A673 (cell line): Measurements from ENCODE around the gene IL11RA. TPM values are rescaled to one million over a fixed set of nuclear protein-coding genes. Genes with fewer than 3 reads are reported as not detected.

ENCODE experiments used
- BruUV-seq: library from RNA; stranded (reverse); fragments of 400-500 nt; replicated peaks from 2 replicates; lab custom pipeline; 2021; lab: Mats Ljungman, UMichigan
- CTCF ChIA-PET: fragments of 300-600 bp; sonication (Branson Sonifier 250); formaldehyde crosslinking; loops from one replicate; lab custom pipeline; 2022; ENCODE audit warnings: antibody characterized with exemption; lab: Charles Lee
- POLR2A ChIA-PET: fragments of 300-600 bp; sonication (Branson Sonifier 250); formaldehyde crosslinking; loops from one replicate; lab custom pipeline; 2022; ENCODE audit warnings: antibody characterized with exemption; ENCODE audit not compliant: low non-redundant PET; lab: Charles Lee
- DNase-seq: peaks from one replicate; pipeline ENCODE4 v3.0.0-alpha.2; 2015; ENCODE audit warnings: low spot score
- H3K27ac ChIP-seq: fragments of 200-600 bp; sonication (generic); 2 replicates; pipeline ENCODE4 v1.5.1; 2016; ENCODE audit warnings: mixed run types, low read depth, mild to moderate bottlenecking, mixed read lengths, antibody characterized with exemption, low read length; ENCODE audit not compliant: poor library complexity, severe bottlenecking
- H3K27me3 ChIP-seq: fragments of 200-600 bp; sonication (generic); replicated peaks from 2 replicates; pipeline ENCODE4 v1.6.1; 2017; ENCODE audit warnings: mixed run types, low read depth, mild to moderate bottlenecking, mixed read lengths, antibody characterized with exemption, low read length; ENCODE audit not compliant: insufficient read depth, poor library complexity
- H3K36me3 ChIP-seq: fragments of 200-600 bp; sonication (generic); 2 replicates; pipeline ENCODE4 v1.6.1; 2016; ENCODE audit warnings: mixed run types, mild to moderate bottlenecking, mixed read lengths, antibody characterized with exemption, low read length; ENCODE audit not compliant: insufficient read depth, poor library complexity, severe bottlenecking
- H3K4me1 ChIP-seq: fragments of 200-600 bp; sonication (generic); 2 replicates; pipeline ENCODE4 v1.6.1; 2017; ENCODE audit warnings: mixed run types, mild to moderate bottlenecking, mixed read lengths, antibody characterized with exemption, low read length; ENCODE audit not compliant: insufficient read depth, poor library complexity, severe bottlenecking
- H3K4me3 ChIP-seq: fragments of 200-600 bp; sonication (generic); 2 replicates; pipeline ENCODE4 v1.5.1; 2016; ENCODE audit warnings: low read depth, mixed run types, mild to moderate bottlenecking, mixed read lengths, low read length; ENCODE audit not compliant: poor library complexity, severe bottlenecking
- H3K9me3 ChIP-seq: fragments of 200-600 bp; sonication (generic); 2 replicates; pipeline ENCODE4 v1.6.1; 2016; ENCODE audit warnings: mixed run types, low read depth, mild to moderate bottlenecking, mixed read lengths, antibody characterized with exemption, low read length; ENCODE audit not compliant: poor library complexity, severe bottlenecking
- EZH2 ChIP-seq: fragments of 200-600 bp; sonication (generic); IDR thresholded peaks from 2 replicates; pipeline ENCODE4 v1.6.1; 2017; ENCODE audit warnings: borderline replicate concordance, low read depth, mild to moderate bottlenecking, mixed read lengths, antibody characterized with exemption, low read length; ENCODE audit not compliant: poor library complexity, severe bottlenecking
- intact Hi-C: fragments of 100-400 bp; cut with micrococcal nuclease; formaldehyde crosslinking; loops from one replicate; pipeline ENCODE4 v1.10.0; 2022; ENCODE audit not compliant: unreplicated experiment
- total RNA-seq: library from RNA; stranded (reverse); gene quantifications from 2 replicates; pipeline ENCODE4 v1.2.3, GENCODE V29; 2021
- TF ChIP-seq, protein P1 (sequence below): fragments of 300-800, 200-600 bp; sonication (generic); conservative IDR thresholded peaks from 2 replicates; pipeline ENCODE4 v1.5.1; 2017; ENCODE audit warnings: low read depth, mild to moderate bottlenecking, antibody characterized with exemption, low read length, moderate library complexity, mixed read lengths

The IL11RA gene
- total RNA-seq, 1 experiment from 2014 or later = 5.6 TPM

DNA sequence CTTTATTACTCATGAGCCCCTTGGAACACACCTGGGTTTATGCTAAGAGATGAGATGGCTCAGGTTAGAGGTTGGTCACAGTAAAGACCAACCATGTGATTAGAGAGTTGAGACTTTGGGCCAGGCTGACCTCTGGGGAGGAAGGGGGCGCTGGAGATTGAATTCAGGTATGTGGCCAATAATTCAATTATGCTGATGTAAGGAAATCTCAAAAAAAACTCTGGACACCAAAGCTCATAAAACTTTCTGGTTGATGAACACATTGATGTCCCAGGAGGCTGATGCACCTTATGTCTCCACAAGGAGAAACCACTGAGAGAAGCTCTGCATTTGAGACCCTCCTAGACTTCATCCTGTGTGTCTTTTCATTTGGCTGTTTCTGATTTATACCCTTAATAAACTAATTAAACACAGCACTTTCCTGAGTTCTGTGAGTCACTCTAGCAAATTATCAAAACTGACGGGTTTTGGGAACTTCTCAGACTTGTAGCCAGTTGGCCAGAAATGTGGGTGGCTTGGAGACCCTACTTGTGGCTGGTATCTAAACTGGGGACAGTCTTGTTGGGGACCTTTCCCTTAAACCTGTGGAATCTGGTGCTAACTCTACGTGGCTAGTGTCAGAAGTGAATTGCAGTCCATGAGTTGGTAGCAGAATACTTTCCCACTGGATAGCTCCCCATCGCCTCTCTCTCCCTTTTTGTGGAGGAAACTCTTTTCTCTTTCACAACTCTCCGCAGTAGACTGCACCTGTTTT is 18.0 kb downstream of the IL11RA start:
- Histone ChIP-seq H3K4me1 (no peaks in the 10 kb centered on the region), H3K9me3 (no peaks in the 10 kb centered on the region), H3K36me3 (peaks cover 3% of the 10 kb centered on the region), H3K27me3 (no peaks in the 10 kb centered on the region), H3K4me3 (no peak overlapping the region), H3K27ac (no peak overlapping the region)
- intact Hi-C loops = no loop called here
- TF ChIP-seq, protein P1, sequence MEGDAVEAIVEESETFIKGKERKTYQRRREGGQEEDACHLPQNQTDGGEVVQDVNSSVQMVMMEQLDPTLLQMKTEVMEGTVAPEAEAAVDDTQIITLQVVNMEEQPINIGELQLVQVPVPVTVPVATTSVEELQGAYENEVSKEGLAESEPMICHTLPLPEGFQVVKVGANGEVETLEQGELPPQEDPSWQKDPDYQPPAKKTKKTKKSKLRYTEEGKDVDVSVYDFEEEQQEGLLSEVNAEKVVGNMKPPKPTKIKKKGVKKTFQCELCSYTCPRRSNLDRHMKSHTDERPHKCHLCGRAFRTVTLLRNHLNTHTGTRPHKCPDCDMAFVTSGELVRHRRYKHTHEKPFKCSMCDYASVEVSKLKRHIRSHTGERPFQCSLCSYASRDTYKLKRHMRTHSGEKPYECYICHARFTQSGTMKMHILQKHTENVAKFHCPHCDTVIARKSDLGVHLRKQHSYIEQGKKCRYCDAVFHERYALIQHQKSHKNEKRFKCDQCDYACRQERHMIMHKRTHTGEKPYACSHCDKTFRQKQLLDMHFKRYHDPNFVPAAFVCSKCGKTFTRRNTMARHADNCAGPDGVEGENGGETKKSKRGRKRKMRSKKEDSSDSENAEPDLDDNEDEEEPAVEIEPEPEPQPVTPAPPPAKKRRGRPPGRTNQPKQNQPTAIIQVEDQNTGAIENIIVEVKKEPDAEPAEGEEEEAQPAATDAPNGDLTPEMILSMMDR = no peak
- TF ChIP-seq EZH2 = no peak
- ChIA-PET POLR2A (no interaction called here), CTCF (interaction anchor here (1.2 kb wide), 1 partner anchor 32 kb away, joined by 4 read pairs; no protein-coding TSS in a partner anchor)
- no TSS peak for BruUV-seq
- DNase-seq = no peak

DNA sequence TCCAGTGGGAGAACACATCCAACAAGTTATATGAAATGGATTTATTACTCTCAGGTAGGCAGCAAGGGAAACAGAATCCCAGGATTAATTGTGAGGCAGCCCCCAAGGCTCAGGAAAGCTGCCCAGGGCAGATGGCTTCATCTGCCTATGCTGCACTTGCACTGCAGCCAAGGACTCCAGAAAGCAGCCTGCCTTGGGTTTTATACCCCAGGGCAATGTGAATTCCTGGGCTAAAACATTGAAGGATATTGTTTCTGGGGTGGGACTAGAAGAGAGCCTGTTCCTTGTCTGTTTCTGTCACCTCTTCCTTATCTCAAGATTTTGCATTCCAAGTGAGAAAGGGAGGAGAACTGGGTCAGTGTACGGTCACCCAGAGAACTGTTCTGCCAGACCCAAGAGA is 19.3 kb downstream of the IL11RA start:
- no TSS peak for BruUV-seq
- intact Hi-C loops = no loop called here
- Histone ChIP-seq H3K27me3 (no peaks in the 10 kb centered on the region), H3K36me3 (peaks cover 3% of the 10 kb centered on the region), H3K4me1 (no peaks in the 10 kb centered on the region), H3K9me3 (no peaks in the 10 kb centered on the region), H3K27ac (no peak overlapping the region), H3K4me3 (no peak overlapping the region)
- POLR2A ChIA-PET = no interaction called here
- DNase-seq = no peak
- CTCF ChIA-PET = no interaction called here
- TF ChIP-seq, protein P1 = no peak
- TF ChIP-seq EZH2 = no peak

DNA sequence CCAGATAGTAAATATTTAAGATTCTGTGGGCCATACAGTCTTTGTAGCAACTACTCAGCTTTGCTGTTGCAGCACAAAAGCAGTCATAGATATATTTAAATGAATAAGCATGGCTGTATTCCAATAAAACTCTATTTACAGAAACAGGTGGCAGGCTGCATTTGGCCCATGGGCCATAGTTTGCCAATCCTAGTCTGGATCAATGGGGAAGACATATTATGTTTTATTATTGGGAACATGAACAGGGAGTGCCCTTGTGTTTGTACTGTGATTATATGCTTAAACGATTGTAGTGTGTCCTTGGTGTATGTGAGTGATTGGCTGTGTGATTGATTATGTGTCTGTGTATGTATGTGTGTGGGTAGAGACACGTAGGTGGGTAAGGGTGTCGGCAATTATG is 22.5 kb downstream of the IL11RA start:
- CTCF ChIA-PET = interaction anchor here (0.6 to 1.4 kb wide), 2 partner anchors 28 to 314 kb away, joined by 5 read pairs; no protein-coding TSS in a partner anchor

More for the DNA sequence above, 22.5 kb downstream of the IL11RA start:
- intact Hi-C loops = loop anchor here (2.0 kb wide), 1 partner anchor 28 kb away; no protein-coding TSS in a partner anchor
- Histone ChIP-seq H3K4me3 (no peak overlapping the region), H3K4me1 (no peaks in the 10 kb centered on the region), H3K36me3 (no peaks in the 10 kb centered on the region), H3K9me3 (no peaks in the 10 kb centered on the region), H3K27me3 (no peaks in the 10 kb centered on the region), H3K27ac (no peak overlapping the region)
- no peak for TF ChIP-seq EZH2
- TF ChIP-seq, protein P1 = no peak
- POLR2A ChIA-PET = no interaction called here
- no TSS peak for BruUV-seq
- no peak for DNase-seq
